Gastrocnemius medialis (tissue), 4 donors: ENCODE data around the gene COL27A1.

Experiments used
- CTCF ChIP-seq, 5 experiments: fragments of 450-650 bp in 3 of 5; fragments of 200-600 bp in 2 of 5; sonication (generic) in 2 of 5; IDR thresholded peaks in 4 of 5; conservative IDR thresholded peaks in 1 of 5; 1 replicate in 4 of 5; 2 replicates in 1 of 5; pipeline ENCODE4 v1.5.1; 2016 to 2019; ENCODE audit warnings: antibody characterized with exemption in 5 of 5, mild to moderate bottlenecking in 3 of 5, moderate library complexity in 3 of 5
- POLR2A ChIP-seq, 2 donors: fragments of 450-650 bp; IDR thresholded peaks; one replicate each; pipeline ENCODE4 v1.6.1; 2017; ENCODE audit warnings: antibody characterized with exemption in 2 of 2, mild to moderate bottlenecking in 2 of 2, moderate library complexity in 2 of 2

DNA sequence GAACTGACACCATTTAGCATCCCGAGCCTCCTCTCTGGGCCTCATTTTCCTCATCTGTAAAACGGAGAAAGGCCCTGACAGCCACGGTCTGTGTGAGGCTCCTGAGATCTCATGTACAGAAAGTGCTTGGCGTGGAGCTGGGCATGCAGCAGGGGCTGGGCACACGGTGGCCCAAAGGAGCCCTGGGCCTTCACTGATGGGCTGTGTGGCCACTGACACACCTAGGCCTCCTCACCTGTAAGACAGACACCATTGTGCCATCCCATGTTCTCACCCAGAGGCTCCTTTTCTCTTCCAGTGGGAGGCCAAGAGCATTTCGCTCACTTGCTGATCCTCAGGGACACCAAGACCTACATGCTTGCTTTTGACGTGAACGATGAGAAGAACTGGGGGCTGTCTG lies 169.2 kb downstream of the COL27A1 start:
- TF ChIP-seq CTCF (IDR thresholded peaks at IDR 0.05 in 4 of 5, conservative IDR thresholded peaks at IDR 0.05 in 1 of 5), result no peak
- TF ChIP-seq POLR2A (IDR thresholded peaks at IDR 0.05), result no peak
